Parathyroid adenoma (tissue), 2 donors: ENCODE results near the gene DHRS9.

Experiments
- H2AFZ ChIP-seq: fragments of 300-600 bp; sonication (generic); one replicate; pipeline ENCODE4 v1.7.0; 2017; ENCODE audit warnings: antibody characterized with exemption, mild to moderate bottlenecking
- H3K27ac ChIP-seq: fragments of 300-600 bp; sonication (generic); one replicate; pipeline ENCODE4 v1.7.0; 2017
- H3K27me3 ChIP-seq: fragments of 300-600 bp; sonication (generic); one replicate; pipeline ENCODE4 v1.7.0; 2017; ENCODE audit warnings: low read length; ENCODE audit not compliant: control insufficient read depth, insufficient read depth
- H3K36me3 ChIP-seq: fragments of 300-600 bp; sonication (generic); one replicate; pipeline ENCODE4 v1.7.0; 2017; ENCODE audit warnings: low read length; ENCODE audit not compliant: control insufficient read depth, insufficient read depth
- H3K4me1 ChIP-seq: fragments of 300-600 bp; sonication (generic); one replicate; pipeline ENCODE4 v1.7.0; 2017; ENCODE audit warnings: control low read depth
- H3K4me2 ChIP-seq: fragments of 300-600 bp; sonication (generic); one replicate; pipeline ENCODE4 v1.7.0; 2017; ENCODE audit warnings: low read length
- H3K4me3 ChIP-seq: fragments of 300-600 bp; sonication (generic); one replicate; pipeline ENCODE4 v1.7.0; 2017; ENCODE audit warnings: low read depth, low read length
- H3K79me2 ChIP-seq: fragments of 300-600 bp; sonication (generic); one replicate; pipeline ENCODE4 v1.7.0; 2017; ENCODE audit warnings: control low read depth
- H3K9ac ChIP-seq: fragments of 300-600 bp; sonication (generic); one replicate; pipeline ENCODE4 v1.7.0; 2017; ENCODE audit warnings: mild to moderate bottlenecking
- H3K9me3 ChIP-seq: fragments of 300-600 bp; sonication (generic); one replicate; pipeline ENCODE4 v1.7.0; 2017; ENCODE audit warnings: low read length; ENCODE audit not compliant: control insufficient read depth
- TF ChIP-seq, protein P1 (sequence below): fragments of 300-600 bp; sonication (generic); IDR thresholded peaks from one replicate; pipeline ENCODE4 v1.7.0; 2017; ENCODE audit warnings: antibody characterized with exemption, mild to moderate bottlenecking
- donor health status: primary hyperparathyroidism.

The DHRS9 gene

DNA sequence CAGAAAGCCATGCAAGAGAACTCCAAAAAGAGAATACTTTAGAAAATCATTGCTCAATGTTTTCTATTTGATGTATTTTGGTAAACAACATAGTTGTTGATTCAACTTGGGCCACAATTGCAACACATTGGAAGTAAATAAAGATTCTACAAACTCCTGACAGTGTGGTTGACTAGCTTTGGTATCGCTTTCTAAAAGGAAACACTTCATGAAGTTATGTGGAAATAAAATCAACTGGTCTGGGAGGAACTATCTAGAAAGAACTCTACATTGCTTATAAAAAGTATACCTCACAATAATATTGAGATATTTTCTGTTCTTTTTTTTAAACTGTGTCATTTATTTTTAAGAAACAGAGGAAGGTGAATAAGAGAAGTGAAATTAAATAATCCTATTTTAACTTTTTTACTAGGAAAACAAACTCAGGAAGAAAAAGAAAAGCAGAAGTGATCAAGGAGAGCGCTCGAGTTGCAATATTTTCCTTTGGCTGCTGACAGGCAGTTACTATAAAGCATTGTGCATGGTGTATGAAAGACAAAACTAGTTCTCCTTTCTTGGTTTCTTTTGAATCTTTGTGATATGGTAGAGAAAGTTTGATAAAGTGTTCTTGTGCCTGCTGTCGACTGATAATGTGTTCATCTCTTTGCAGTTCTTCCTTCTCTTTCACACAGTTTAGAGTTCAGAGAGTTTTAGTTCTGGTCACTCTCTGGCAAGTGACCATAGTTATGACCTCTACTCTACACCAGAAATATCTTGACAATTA is 3.0 kb downstream of the DHRS9 start:
- H3K9ac ChIP-seq: no peak overlapping the region
- no peak overlapping the region for H3K27ac ChIP-seq
- TF ChIP-seq, protein P1, sequence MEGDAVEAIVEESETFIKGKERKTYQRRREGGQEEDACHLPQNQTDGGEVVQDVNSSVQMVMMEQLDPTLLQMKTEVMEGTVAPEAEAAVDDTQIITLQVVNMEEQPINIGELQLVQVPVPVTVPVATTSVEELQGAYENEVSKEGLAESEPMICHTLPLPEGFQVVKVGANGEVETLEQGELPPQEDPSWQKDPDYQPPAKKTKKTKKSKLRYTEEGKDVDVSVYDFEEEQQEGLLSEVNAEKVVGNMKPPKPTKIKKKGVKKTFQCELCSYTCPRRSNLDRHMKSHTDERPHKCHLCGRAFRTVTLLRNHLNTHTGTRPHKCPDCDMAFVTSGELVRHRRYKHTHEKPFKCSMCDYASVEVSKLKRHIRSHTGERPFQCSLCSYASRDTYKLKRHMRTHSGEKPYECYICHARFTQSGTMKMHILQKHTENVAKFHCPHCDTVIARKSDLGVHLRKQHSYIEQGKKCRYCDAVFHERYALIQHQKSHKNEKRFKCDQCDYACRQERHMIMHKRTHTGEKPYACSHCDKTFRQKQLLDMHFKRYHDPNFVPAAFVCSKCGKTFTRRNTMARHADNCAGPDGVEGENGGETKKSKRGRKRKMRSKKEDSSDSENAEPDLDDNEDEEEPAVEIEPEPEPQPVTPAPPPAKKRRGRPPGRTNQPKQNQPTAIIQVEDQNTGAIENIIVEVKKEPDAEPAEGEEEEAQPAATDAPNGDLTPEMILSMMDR: no peak
- no peak overlapping the region for H2AFZ ChIP-seq
- no peaks in the 10 kb centered on the region for H3K79me2 ChIP-seq
- no peaks in the 10 kb centered on the region for H3K36me3 ChIP-seq
- no peaks in the 10 kb centered on the region for H3K4me1 ChIP-seq
- no peaks in the 10 kb centered on the region for H3K9me3 ChIP-seq
- H3K27me3 ChIP-seq: no peaks in the 10 kb centered on the region
- no peak overlapping the region for H3K4me2 ChIP-seq
- H3K4me3 ChIP-seq: no peak overlapping the region

DNA sequence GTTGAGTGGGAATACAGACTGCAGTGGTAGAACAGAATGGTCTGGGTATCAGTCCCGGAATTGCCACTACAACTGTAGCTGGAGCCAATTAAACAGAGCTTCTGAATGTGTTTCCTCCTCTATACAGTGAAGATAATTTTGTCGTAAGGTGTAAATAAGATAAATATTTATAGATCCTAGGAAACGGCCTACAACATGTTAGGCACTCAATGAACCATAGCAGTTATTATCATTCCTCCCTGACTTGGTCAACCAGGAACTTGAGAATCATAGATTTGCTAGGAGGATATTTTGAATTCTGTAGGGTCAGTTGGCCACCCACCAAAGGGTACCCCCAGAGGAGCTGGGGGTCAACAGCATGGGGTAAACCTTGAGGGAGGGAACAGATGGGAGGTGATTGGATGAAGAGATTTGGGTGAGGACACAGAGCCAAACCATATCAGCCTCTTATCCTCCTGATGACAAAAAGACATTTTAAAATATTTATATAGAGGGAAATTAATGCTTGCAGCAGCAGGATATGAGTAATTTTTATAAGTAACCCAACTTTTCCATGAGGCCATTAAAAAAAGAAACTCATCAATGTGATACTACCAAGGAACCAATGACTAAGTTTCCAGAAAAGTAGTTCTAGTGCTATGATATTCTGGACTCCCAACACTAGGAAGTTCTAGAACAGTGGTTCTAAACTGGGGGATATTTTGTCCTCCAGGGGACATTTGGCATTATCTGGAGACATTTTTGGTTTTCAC is 4.0 kb downstream of the DHRS9 start:
- no peak overlapping the region for H2AFZ ChIP-seq
- TF ChIP-seq, protein P1: no peak
- H3K4me2 ChIP-seq: no peak overlapping the region
- no peaks in the 10 kb centered on the region for H3K36me3 ChIP-seq
- H3K27ac ChIP-seq: no peak overlapping the region
- no peaks in the 10 kb centered on the region for H3K79me2 ChIP-seq
- no peaks in the 10 kb centered on the region for H3K9me3 ChIP-seq
- no peak overlapping the region for H3K4me3 ChIP-seq
- H3K4me1 ChIP-seq: no peaks in the 10 kb centered on the region
- no peak overlapping the region for H3K9ac ChIP-seq
- H3K27me3 ChIP-seq: no peaks in the 10 kb centered on the region

DNA sequence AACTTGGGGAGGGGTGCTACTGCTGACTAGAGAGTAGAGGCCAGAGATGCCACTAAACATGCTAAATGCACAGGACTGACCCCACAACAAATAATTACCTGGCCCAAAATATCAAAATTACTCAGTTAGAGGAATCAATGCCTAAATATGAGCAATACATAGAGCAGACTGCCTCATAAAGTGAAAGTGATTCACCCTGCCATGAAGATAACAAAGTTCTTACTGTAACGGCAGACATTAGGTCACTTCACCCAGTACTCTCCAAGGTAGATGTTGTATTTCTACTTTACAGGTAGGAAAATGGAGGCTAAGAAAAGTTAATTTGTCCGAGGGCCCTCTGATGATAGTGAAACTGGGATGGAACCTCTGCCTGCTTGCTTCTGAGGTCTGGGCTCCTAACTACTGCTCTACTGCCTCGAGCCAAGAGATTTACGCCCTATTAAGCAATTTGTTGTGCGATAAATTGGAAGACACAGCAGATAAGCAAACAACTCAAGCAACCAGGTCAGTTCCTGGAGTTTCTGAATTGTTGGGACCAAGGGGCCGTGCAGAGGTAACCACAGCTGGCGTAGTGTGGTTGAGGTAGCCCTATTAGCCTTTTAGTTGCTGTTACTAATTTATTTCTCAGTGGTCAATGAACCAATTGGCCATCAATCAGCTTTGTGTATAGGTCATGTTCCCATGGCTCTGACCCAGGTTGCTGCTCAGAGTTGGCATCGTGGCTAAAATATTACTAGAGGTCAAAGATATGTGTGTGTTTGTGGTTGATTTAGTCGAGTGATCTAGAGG is 4.8 kb downstream of the DHRS9 start:
- H3K4me1 ChIP-seq: no peaks in the 10 kb centered on the region
- no peak overlapping the region for H2AFZ ChIP-seq
- H3K79me2 ChIP-seq: no peaks in the 10 kb centered on the region
- TF ChIP-seq, protein P1: no peak
- no peaks in the 10 kb centered on the region for H3K27me3 ChIP-seq
- H3K36me3 ChIP-seq: no peaks in the 10 kb centered on the region
- no peak overlapping the region for H3K4me2 ChIP-seq
- H3K4me3 ChIP-seq: no peak overlapping the region
- no peak overlapping the region for H3K27ac ChIP-seq
- H3K9me3 ChIP-seq: no peaks in the 10 kb centered on the region
- no peak overlapping the region for H3K9ac ChIP-seq

DNA sequence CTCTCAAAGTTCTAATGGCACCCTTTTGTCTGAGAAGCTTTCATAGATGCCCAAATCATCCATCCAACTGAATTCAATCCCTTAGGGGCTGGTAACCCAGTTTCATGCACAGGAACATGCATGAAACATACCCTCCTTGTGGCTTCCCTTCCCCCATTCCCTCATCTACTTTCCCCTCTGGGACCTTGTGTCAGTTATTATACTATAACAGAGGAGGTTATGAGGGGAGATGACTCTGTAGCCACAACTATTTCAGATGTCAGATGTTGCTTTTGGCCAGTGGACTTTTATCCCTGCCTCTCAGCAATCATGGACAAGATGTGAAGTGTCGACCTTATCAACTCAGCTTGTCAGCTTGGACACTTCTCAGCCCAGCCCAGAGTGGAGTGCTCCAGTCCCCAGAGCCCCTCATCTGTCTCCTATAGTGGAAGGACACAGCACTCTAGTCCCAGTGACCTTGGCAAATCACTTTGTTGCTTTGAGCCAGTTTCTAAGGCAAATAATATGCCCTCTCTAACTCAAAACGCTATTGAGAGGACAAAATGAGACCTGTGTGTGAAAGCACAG is 8.4 kb downstream of the DHRS9 start:
- no peaks in the 10 kb centered on the region for H3K27me3 ChIP-seq
- H3K79me2 ChIP-seq: no peaks in the 10 kb centered on the region
- H3K4me1 ChIP-seq: no peaks in the 10 kb centered on the region
- no peaks in the 10 kb centered on the region for H3K36me3 ChIP-seq
- H3K9ac ChIP-seq: no peak overlapping the region
- H3K4me2 ChIP-seq: no peak overlapping the region
- H3K9me3 ChIP-seq: no peaks in the 10 kb centered on the region
- no peak overlapping the region for H2AFZ ChIP-seq
- no peak overlapping the region for H3K27ac ChIP-seq
- TF ChIP-seq, protein P1: no peak
- H3K4me3 ChIP-seq: no peak overlapping the region
